ENCODE measurements around the gene THSD7B. TPM values are rescaled to one million over a fixed set of nuclear protein-coding genes. Genes with fewer than 3 reads are reported as not detected.

THSD7B gene
- total RNA-seq, 4 donors from 2014 or later: 0.27 TPM; not detected in 3

DNA sequence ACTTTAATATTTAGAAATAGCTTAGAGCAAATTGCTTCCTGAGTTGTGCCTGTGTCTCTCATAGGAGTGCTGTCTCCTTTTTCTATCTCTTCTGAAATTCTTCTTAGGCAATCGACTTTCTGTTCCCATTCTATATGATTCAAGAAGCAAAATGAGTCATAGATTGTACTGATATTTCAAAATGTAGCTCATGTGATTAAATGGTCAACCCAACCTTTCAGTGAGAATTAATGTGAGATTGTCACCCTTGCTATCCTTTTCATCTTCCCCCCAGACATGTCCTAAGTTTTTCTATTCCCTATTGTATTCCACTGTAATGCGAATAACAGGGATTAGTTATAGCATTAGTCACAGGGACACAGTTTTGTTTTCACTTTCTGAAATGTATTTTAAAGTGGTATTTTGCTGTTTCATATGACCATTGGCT lies 413.6 kb downstream of the THSD7B start:
- Histone ChIP-seq H3K4me3 (no peak overlapping the region), H3K27me3 (no peaks in the 10 kb centered on the region), H3K9me3 (no peaks in the 10 kb centered on the region), H3K27ac (no peak overlapping the region), H3K36me3 (no peaks in the 10 kb centered on the region), H3K4me1 (no peaks in the 10 kb centered on the region)
- in situ Hi-C loops (cut with MboI; ENCODE audit: low pct_ligation_motif_present in 1 of 4, low pct_unique_long_range_greater_than_20kb in 1 of 4, low sequenced_read_pairs in 3 of 4): no loop called here
- TF ChIP-seq EP300 (IDR thresholded peaks at IDR 0.05; ENCODE audit: low read depth): no peak
- no peak for TF ChIP-seq POLR2AphosphoS5 (IDR thresholded peaks at IDR 0.05)
- TF ChIP-seq, protein P1, sequence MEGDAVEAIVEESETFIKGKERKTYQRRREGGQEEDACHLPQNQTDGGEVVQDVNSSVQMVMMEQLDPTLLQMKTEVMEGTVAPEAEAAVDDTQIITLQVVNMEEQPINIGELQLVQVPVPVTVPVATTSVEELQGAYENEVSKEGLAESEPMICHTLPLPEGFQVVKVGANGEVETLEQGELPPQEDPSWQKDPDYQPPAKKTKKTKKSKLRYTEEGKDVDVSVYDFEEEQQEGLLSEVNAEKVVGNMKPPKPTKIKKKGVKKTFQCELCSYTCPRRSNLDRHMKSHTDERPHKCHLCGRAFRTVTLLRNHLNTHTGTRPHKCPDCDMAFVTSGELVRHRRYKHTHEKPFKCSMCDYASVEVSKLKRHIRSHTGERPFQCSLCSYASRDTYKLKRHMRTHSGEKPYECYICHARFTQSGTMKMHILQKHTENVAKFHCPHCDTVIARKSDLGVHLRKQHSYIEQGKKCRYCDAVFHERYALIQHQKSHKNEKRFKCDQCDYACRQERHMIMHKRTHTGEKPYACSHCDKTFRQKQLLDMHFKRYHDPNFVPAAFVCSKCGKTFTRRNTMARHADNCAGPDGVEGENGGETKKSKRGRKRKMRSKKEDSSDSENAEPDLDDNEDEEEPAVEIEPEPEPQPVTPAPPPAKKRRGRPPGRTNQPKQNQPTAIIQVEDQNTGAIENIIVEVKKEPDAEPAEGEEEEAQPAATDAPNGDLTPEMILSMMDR (IDR thresholded peaks at IDR 0.05): no peak
- no peak for TF ChIP-seq POLR2A (IDR thresholded peaks at IDR 0.05)
- intact Hi-C loops (cut with DNase I; ENCODE audit: low total_unique reads): loop anchor here (10.0 kb wide), 1 partner anchor 1594 kb away; no protein-coding TSS in a partner anchor
- 55 to 67% methylated on average over 2 of the region's 2 CpGs for WGBS, 2 donors (ENCODE audit: low coverage in 1 of 2)
- DNase-seq: no peak

DNA sequence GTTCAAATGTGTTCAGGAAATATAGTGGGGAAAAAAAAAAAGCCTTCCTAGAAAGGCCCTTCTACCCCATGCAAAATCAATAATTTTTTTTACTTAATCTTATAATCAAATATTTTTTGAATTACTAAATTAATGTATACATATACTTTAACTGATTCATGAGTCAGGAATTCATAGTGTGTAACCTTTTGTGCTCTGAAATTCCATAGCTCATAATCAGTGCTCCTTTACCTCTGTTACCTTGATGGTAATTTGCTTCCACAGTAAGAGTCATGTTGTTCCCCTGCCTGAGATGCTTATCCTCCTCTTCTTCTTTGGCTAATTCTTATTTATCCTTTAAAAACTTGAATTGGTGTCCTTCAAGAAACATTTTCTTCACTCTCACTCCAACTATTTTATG lies 414.2 kb downstream of the THSD7B start:
- TF ChIP-seq POLR2AphosphoS5 (IDR thresholded peaks at IDR 0.05) (no peak), EP300 (IDR thresholded peaks at IDR 0.05; ENCODE audit: low read depth) (no peak)
- intact Hi-C loops (cut with DNase I; ENCODE audit: low total_unique reads): loop anchor here (10.0 kb wide), 1 partner anchor 1595 kb away; no protein-coding TSS in a partner anchor
- Histone ChIP-seq H3K27me3 (no peaks in the 10 kb centered on the region), H3K4me1 (no peaks in the 10 kb centered on the region), H3K36me3 (no peaks in the 10 kb centered on the region), H3K27ac (no peak overlapping the region), H3K9me3 (no peaks in the 10 kb centered on the region), H3K4me3 (no peak overlapping the region)
- in situ Hi-C loops (cut with MboI; ENCODE audit: low pct_ligation_motif_present in 1 of 4, low pct_unique_long_range_greater_than_20kb in 1 of 4, low sequenced_read_pairs in 3 of 4): no loop called here
- no peak for DNase-seq

DNA sequence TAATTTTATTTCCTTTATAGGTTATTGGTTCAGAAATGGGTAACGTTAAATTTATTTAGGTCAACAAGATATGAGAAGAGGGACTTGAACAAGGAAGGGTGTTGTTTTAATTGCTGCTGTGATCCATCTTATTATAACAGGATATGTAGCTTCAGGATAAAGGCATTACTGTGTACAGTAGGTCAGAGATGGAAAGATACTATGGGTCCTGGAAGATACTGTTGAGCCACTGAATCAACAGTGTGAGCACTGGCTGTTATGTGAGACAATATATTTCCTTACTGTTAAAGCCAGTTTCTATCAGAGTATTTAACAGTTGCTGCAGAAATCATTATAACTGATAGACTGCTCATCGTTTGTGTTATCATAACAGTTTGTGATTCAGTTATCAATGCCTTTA lies 414.7 kb downstream of the THSD7B start:
- in situ Hi-C loops (cut with MboI; ENCODE audit: low pct_ligation_motif_present in 1 of 4, low pct_unique_long_range_greater_than_20kb in 1 of 4, low sequenced_read_pairs in 3 of 4): no loop called here

DNA sequence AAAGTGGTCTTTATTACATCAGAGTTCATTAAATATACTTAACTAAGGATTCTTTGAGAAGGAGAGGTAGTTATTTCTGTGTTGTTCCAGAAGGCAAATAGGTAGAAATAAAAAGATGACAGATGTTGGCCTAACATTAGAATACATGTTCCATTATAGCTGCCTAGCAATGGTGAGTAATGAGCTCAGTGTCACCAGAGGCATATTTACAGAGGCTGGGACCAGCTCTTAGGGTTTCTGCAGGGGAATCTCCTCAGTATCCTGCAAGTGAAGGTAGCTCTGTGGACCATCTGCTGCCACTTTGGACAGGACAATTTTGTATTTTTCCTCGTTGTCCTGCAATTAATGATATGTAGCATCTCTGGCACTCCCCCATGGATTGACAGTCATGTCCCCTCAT lies 416.0 kb downstream of the THSD7B start:
- WGBS, 2 donors (ENCODE audit: low coverage in 1 of 2): 33 to 81% methylated on average over 1 of the region's 1 CpG
- intact Hi-C loops (cut with DNase I; ENCODE audit: low total_unique reads): no loop called here
- no peaks in the 10 kb centered on the region for H3K9me3 ChIP-seq

More for the DNA sequence above, 414.7 kb downstream of the THSD7B start:
- TF ChIP-seq POLR2A (IDR thresholded peaks at IDR 0.05) (no peak), EP300 (IDR thresholded peaks at IDR 0.05; ENCODE audit: low read depth) (no peak), POLR2AphosphoS5 (IDR thresholded peaks at IDR 0.05) (no peak)
- TF ChIP-seq, protein P1 (IDR thresholded peaks at IDR 0.05): no peak
- WGBS, 2 donors (ENCODE audit: low coverage in 1 of 2): 86 to 89% methylated on average over 2 of the region's 2 CpGs
- no peaks in the 10 kb centered on the region for H3K4me1 ChIP-seq
- H3K27ac ChIP-seq: no peak overlapping the region
- H3K9me3 ChIP-seq: no peaks in the 10 kb centered on the region
- no peak for DNase-seq
- H3K36me3 ChIP-seq: no peaks in the 10 kb centered on the region
- H3K27me3 ChIP-seq: no peaks in the 10 kb centered on the region
- intact Hi-C loops (cut with DNase I; ENCODE audit: low total_unique reads): no loop called here
- no peak overlapping the region for H3K4me3 ChIP-seq

More for the DNA sequence above, 416.0 kb downstream of the THSD7B start:
- no peaks in the 10 kb centered on the region for H3K4me1 ChIP-seq
- TF ChIP-seq EP300 (IDR thresholded peaks at IDR 0.05; ENCODE audit: low read depth): no peak
- TF ChIP-seq, protein P1 (IDR thresholded peaks at IDR 0.05): no peak
- no peak for TF ChIP-seq POLR2A (IDR thresholded peaks at IDR 0.05)
- TF ChIP-seq POLR2AphosphoS5 (IDR thresholded peaks at IDR 0.05): no peak
- H3K36me3 ChIP-seq: no peaks in the 10 kb centered on the region
- no peak overlapping the region for H3K4me3 ChIP-seq
- H3K27me3 ChIP-seq: no peaks in the 10 kb centered on the region
- H3K27ac ChIP-seq: no peak overlapping the region
- in situ Hi-C loops (cut with MboI; ENCODE audit: low pct_ligation_motif_present in 1 of 4, low pct_unique_long_range_greater_than_20kb in 1 of 4, low sequenced_read_pairs in 3 of 4): no loop called here
- DNase-seq: no peak
